Measurements from ENCODE around the gene ZNF418.
A peak's percentile ranks its signal among the peaks of the same experiment; 100 is the strongest.
"Not testable (repeated sequence)": the region's sequence is repeated elsewhere in the genome, so short reads cannot be mapped to it uniquely, and the experiment has no call there.

Gene ZNF418

GRCh38 chr19:57934820-57935665 is at the start of gene ZNF418:
TSS of gene ZNF418 (minus strand) at chr19:57935402. CDS start at chr19:57933822, 1,580 bp downstream.
- peak; percentile 57 for DNase-seq

DNA sequence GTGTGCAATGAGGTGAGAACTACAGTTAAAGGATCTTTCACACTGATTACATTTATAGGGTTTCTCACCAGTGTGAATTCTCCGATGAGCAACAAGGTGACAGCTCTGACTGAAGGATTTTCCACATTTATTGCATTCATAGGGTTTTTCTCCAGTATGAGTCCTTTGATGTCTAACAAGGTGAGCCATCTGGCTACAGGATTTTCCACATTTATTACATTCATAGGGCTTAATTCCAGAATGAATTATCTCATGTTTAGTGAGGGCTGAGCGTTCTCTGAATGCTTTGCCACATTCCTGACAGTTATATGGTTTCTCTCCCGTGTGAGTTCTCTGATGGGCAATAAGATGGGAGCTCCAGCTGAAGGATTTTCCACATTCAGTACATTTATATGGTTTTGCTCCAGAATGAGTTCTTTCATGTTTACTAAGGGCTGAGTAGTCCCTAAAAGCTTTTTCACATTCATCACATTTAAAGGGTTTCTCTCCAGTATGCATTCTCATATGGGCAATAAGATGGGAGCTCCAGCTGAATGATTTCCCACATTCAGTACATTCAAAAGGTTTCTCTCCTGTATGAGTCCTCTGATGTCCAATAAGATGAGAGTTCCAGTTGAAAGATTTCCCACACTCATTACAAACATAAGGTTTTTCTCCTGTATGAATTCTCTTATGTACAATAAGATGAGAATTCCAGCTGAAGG is 43.5 kb upstream of the ZNF418 start:
- DNase-seq: no peak

DNA sequence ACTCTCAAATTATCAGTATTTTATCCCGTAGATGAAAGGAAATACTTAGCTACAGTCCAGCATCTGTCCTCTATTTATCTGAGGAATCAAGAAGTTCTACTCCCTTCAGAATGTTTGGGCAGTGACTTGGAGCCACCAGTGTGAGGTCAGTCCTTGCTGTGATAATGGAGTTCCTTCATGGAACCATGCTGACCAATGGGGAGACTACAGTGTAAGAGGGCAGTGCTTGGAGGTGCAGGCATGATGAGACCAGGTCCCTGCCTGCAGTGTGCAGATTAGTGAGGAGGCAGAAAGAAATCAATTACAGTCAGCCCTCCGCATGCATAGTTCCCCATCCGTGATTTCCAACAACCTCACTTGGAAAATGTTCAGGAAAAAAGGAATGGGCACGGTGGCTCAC is 39.2 kb upstream of the ZNF418 start, which contains the start of gene C19orf18:
Gene C19orf18, minus strand, starts transcription at position 101 of the 400 bp plus-strand sequence. CDS start 102 bp downstream, outside the sequence.
- no peak for DNase-seq

DNA sequence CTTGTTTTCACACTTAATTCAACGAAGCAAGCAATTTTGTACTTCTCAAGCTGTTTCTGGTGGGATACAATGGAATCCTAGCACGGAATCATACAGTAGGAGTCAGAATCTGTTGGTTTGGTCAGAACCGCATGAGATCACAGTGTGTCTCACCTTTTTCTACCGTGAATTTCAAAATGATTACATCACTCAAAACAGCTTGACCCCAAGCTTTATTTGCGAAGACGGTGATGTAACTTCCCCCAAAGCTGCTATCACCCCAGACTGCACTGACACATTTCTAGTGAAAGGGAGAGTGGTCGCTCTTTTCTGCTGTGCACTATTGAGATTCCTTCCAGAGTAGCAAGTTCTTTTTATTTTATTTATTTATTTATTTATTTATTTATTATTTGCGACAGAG is 29.6 kb upstream of the ZNF418 start:
- DNase-seq: no peak

- DNase-seq: no peak
Observed at GRCh38 chr19:57961785-57962184, 26.6 kb upstream of the ZNF418 start.

DNA sequence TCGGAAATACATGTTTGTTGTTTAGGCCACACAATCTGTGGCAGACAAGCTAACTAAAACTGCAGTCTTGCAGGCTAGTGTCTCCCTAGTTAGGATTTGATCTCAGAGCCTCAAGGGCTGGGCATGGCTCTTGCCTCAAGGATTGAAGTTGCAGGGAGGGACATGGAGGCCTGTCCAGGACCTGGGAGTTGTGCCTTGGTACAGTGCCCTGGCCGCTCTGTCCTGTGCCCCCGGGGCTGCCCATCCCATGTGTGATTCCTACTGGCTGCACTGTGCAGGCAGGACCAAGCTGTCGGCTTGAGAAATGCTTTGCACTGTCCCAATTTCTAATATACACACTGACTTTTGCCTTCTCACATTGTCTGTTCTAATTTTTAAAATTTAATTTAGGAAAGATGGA is 19.8 kb upstream of the ZNF418 start:
- no peak for DNase-seq

GRCh38 chr19:57949702-57950101 is 14.5 kb upstream of the ZNF418 start:
- DNase-seq: no peak

DNA sequence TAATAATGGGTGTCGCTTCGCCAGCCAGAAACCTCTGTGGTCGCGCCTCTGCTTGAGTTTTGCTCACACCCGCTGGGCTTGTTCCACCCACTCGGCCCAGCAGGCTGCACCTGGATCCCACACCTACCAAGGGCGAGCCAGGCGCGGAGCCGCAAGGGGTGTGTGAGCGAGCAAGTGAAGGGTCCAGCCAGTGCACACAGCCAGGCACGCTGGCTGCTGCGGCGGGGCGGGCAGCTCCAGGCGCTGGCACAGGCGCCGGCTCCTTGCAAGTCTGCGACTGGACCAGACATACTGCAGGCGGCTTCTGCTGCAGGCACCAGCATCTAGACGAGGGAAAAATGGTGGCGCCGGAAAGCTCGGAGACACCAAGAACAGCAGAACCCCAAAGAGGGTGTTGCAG is 14.1 kb upstream of the ZNF418 start:
- no peak for DNase-seq

GRCh38 chr19:57947419-57948134 is 12.4 kb upstream of the ZNF418 start, which contains the start of gene ZNF256:
TSS of gene ZNF256 (minus strand) at chr19:57947706. CDS start at chr19:57947474, 232 bp downstream.
- DNase-seq: peak; percentile 92

GRCh38 chr19:57947088-57947418 is 11.9 kb upstream of the ZNF418 start:
- DNase-seq: no peak

GRCh38 chr19:57946316-57946715 is 11.1 kb upstream of the ZNF418 start:
- DNase-seq: no peak

DNA sequence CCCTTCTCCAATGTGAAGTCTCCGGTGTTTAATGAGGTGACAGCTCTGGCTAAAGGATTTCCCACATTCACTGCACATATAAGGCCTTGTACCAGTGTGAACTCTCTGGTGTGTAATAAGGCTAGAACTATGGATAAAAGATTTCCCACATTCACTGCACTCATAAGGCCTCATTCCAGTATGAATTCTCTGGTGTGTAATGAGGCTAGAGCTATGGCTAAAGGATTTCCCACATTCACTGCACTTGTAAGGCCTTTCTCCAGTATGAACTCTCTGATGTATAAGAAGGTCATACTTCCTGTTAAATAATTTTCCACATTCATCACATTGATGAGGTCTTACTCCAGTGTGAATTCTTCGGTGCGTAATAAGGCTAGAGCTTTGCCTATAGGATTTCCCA is 6.4 kb upstream of the ZNF418 start:
- DNase-seq: no peak

GRCh38 chr19:57935731-57936130 is 529 bp upstream of the ZNF418 start:
- DNase-seq: no peak

DNA sequence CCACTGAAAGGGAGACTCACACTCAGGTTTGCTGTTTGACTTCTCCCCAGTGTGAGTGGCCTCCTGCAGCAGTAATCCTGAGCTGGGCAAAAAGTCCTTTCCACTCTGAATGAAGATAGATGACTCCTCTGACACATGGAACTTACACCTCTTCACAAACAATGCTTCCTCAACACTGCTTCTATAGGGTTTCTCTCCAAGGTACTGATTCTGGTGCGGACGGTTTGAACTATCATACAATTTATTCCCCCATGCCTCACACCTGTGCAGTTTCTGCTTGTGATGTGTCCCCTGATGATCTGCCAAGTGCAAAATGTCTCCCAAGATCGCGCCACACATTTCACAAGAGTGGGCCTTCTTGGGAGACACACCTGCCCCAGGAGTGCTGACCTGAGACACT is 7.6 kb downstream of the ZNF418 start:
- no peak for DNase-seq

- DNase-seq: peak; percentile 92
Observed at GRCh38 chr19:57916168-57916995, 18.8 kb downstream of the ZNF418 start, which contains the start of gene ZNF417. TSS of gene ZNF417 (minus strand) at chr19:57916592. CDS start at chr19:57916411, 181 bp downstream.

GRCh38 chr19:57914531-57914930 is 20.7 kb downstream of the ZNF418 start:
- DNase-seq: no peak

- no peak for DNase-seq
Observed at GRCh38 chr19:57907394-57907793, 27.8 kb downstream of the ZNF418 start.

GRCh38 chr19:57905258-57905657 is 29.9 kb downstream of the ZNF418 start:
- DNase-seq: no peak

DNA sequence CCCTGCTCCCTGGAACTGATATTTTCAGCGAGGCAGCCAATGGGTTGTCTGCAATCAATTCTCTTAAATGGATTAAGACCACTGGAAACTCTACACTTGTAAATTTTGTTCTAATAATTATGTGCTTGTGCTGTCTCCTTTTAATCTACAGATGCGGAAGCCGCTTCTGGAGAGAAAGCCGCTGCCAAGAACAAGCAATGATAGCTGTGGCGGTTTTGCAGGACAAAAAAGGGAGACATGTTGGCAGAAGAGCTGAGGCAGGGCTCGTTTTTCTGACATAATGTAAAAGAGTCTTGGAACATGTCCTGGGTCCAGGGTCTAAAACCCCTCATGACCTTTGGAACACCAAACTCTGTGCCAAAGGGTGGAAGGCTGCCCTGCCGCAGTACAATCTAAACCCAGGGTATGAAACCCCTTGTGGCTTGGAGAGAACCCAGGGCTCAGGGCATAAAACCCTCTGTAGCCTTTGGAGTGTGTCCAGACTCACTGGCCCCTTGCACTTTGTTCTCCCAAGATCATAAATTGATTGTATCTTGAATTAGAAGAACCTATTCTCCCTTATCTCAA is 31.5 kb downstream of the ZNF418 start:
- DNase-seq: no peak

GRCh38 chr19:57900311-57900710 is 34.9 kb downstream of the ZNF418 start:
- DNase-seq: no peak

DNA sequence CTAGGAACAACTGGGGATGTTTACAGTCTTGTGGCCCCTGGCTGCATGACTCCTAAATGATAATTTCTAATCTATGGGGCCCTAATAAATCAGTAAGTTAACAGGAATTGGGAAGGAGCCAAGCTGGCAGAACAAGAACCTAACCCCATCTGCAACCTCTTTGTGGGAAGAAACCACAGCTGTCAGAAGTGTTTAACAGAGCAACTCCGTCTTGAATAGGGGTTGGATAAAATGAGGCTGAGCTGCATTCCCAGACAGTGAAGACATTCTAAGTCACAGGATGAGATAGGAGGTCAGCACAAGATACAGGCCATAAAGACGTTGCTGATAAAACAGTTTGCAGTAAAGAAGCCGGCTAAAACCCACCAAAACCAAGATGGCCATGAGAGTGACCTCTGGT is 44.5 kb downstream of the ZNF418 start:
- DNase-seq: not testable (repeated sequence)
